ENCODE results near the gene PARD6G. TPM values are rescaled to one million over a fixed set of nuclear protein-coding genes. Genes with fewer than 3 reads are reported as not detected.
"Not testable (repeated sequence)": the region's sequence is repeated elsewhere in the genome, so short reads cannot be mapped to it uniquely, and the experiment has no call there.

Gene PARD6G
- total RNA-seq, 3 donors from 2014 or later = 1.9 to 14.4 (median 13.8) TPM

- intact Hi-C loops (cut with DNase I; ENCODE audit: low total_unique reads) = no loop called here
- Histone ChIP-seq H3K27ac (no peak overlapping the region), H3K27me3 (no peaks in the 10 kb centered on the region), H3K4me3 (no peak overlapping the region), H3K4me1 (peaks cover 0 to 3% of the 10 kb centered on the region in 2 donors), H3K9me3 (no peaks in the 10 kb centered on the region), H3K36me3 (no peaks in the 10 kb centered on the region)
- TF ChIP-seq CTCF (IDR thresholded peaks at IDR 0.05) (no peak), POLR2AphosphoS5 (IDR thresholded peaks at IDR 0.05) (no peak), POLR2A (IDR thresholded peaks at IDR 0.05) (no peak)
- no peak for DNase-seq (ENCODE audit: low spot score in 2 of 2)
These were observed 21.6 kb downstream of the PARD6G start for GRCh38 chr18:80225685-80226084.

- DNase-seq (ENCODE audit: low spot score in 2 of 2) = no peak
- H3K36me3 ChIP-seq = no peaks in the 10 kb centered on the region
- H3K27ac ChIP-seq = peak overlapping the region in 1 of 2 donors; percentile 23
- H3K27me3 ChIP-seq = no peaks in the 10 kb centered on the region
- H3K4me3 ChIP-seq = no peak overlapping the region
- no peaks in the 10 kb centered on the region for H3K9me3 ChIP-seq
- TF ChIP-seq CTCF (IDR thresholded peaks at IDR 0.05) (no peak), POLR2A (IDR thresholded peaks at IDR 0.05) (no peak), POLR2AphosphoS5 (IDR thresholded peaks at IDR 0.05) (no peak)
- intact Hi-C loops (cut with DNase I; ENCODE audit: low total_unique reads) = no loop called here
- H3K4me1 ChIP-seq = no peaks in the 10 kb centered on the region
These were observed 23.6 kb downstream of the PARD6G start for GRCh38 chr18:80223581-80224148.

- H3K27ac ChIP-seq; H3K9me3 ChIP-seq; H3K36me3 ChIP-seq; DNase-seq (ENCODE audit: low spot score in 2 of 2); H3K4me1 ChIP-seq; intact Hi-C loops (cut with DNase I; ENCODE audit: low total_unique reads); H3K4me3 ChIP-seq; H3K27me3 ChIP-seq: not testable (repeated sequence)
These were observed 27.8 kb downstream of the PARD6G start for GRCh38 chr18:80219488-80219887.

- Histone ChIP-seq H3K36me3 (no peaks in the 10 kb centered on the region), H3K27ac (no peak overlapping the region), H3K4me3 (no peak overlapping the region), H3K4me1 (no peaks in the 10 kb centered on the region), H3K27me3 (no peaks in the 10 kb centered on the region), H3K9me3 (no peaks in the 10 kb centered on the region)
- intact Hi-C loops (cut with DNase I; ENCODE audit: low total_unique reads) = no loop called here
- no peak for DNase-seq (ENCODE audit: low spot score in 2 of 2)
- TF ChIP-seq POLR2A (IDR thresholded peaks at IDR 0.05) (no peak), POLR2AphosphoS5 (IDR thresholded peaks at IDR 0.05) (no peak), CTCF (IDR thresholded peaks at IDR 0.05) (no peak)
These were observed 28.7 kb downstream of the PARD6G start for GRCh38 chr18:80218341-80219227.

- Histone ChIP-seq H3K4me3 (no peak overlapping the region), H3K9me3 (no peaks in the 10 kb centered on the region), H3K27me3 (no peaks in the 10 kb centered on the region), H3K27ac (no peak overlapping the region), H3K4me1 (no peaks in the 10 kb centered on the region), H3K36me3 (no peaks in the 10 kb centered on the region)
- DNase-seq (ENCODE audit: low spot score in 2 of 2) = no peak
- intact Hi-C loops (cut with DNase I; ENCODE audit: low total_unique reads) = no loop called here
- no peak for TF ChIP-seq POLR2A (IDR thresholded peaks at IDR 0.05)
- TF ChIP-seq CTCF (IDR thresholded peaks at IDR 0.05) = no peak
- no peak for TF ChIP-seq POLR2AphosphoS5 (IDR thresholded peaks at IDR 0.05)
These were observed 34.1 kb downstream of the PARD6G start for GRCh38 chr18:80213182-80213581.
